GM10248 (cell line): Measurements from ENCODE around the gene FGF14.

Experiments used
- CTCF ChIA-PET: fragments of 300-600 bp; sonication (Branson Sonifier 250); formaldehyde crosslinking; extraction: SDS; loops from one replicate; lab custom pipeline; 2021; ENCODE audit warnings: antibody characterized with exemption; lab: Yijun Ruan, JAX
- POLR2A ChIA-PET: fragments of 350-650 bp; sonication (Branson Sonifier 250); formaldehyde crosslinking; extraction: SDS; loops from one replicate; lab custom pipeline; 2020; ENCODE audit warnings: antibody characterized with exemption; lab: Yijun Ruan, JAX
- DNase-seq: peaks from one replicate; pipeline ENCODE4 v3.0.0; 2012; ENCODE audit errors: extremely low spot score
- TF ChIP-seq, protein P1 (sequence below): IDR thresholded peaks from 2 replicates; pipeline ENCODE4 v1.5.1; 2012; ENCODE audit warnings: mild to moderate bottlenecking, low read depth; ENCODE audit errors: extremely low read depth, missing control alignments, control extremely low read depth

FGF14 gene

DNA sequence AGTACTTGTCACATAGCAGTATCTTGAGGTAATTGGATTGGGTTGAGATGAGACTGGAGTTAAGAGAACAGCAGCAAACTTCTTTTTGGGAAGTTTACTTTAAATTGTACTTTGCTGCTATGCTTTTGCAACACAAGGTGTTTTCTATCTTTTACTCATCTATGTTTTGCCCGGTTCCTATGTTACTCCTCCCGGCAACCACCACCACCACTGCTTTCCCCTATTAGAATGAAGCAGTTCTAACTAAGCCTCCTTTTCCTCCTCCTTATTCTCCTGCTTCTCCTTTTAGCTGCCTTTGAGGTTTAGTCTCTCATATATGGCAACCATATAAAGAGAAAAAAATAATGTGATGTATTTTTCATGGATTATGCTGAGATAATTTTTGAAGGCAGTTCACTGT, 715.8 kb downstream of the FGF14 start:
- TF ChIP-seq, protein P1, sequence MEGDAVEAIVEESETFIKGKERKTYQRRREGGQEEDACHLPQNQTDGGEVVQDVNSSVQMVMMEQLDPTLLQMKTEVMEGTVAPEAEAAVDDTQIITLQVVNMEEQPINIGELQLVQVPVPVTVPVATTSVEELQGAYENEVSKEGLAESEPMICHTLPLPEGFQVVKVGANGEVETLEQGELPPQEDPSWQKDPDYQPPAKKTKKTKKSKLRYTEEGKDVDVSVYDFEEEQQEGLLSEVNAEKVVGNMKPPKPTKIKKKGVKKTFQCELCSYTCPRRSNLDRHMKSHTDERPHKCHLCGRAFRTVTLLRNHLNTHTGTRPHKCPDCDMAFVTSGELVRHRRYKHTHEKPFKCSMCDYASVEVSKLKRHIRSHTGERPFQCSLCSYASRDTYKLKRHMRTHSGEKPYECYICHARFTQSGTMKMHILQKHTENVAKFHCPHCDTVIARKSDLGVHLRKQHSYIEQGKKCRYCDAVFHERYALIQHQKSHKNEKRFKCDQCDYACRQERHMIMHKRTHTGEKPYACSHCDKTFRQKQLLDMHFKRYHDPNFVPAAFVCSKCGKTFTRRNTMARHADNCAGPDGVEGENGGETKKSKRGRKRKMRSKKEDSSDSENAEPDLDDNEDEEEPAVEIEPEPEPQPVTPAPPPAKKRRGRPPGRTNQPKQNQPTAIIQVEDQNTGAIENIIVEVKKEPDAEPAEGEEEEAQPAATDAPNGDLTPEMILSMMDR = no peak
- ChIA-PET CTCF (interaction anchor here (0.8 kb wide), 1 partner anchor 8 kb away, joined by 3 read pairs; no protein-coding TSS in a partner anchor), POLR2A (no interaction called here)
- no peak for DNase-seq

DNA sequence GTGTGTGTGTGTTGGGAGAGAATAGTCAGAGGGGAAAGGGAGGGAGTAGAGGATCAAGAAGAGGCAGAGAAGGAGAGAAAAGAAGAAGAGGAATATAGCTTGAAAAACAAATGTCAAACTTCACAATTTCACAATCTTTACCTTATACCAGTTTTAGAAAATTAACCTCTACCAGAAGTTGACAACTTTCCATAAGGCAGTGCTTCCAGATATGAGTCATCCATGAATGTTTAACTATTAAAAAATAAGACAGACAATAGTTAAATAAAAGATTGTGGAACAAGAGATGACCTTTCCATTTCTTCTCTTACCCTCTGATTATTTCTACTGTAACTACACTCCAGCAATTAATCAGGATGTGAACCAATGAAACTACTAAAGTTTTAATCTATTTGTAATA, 720.0 kb downstream of the FGF14 start:
- TF ChIP-seq, protein P1 = no peak
- CTCF ChIA-PET = no interaction called here

DNA sequence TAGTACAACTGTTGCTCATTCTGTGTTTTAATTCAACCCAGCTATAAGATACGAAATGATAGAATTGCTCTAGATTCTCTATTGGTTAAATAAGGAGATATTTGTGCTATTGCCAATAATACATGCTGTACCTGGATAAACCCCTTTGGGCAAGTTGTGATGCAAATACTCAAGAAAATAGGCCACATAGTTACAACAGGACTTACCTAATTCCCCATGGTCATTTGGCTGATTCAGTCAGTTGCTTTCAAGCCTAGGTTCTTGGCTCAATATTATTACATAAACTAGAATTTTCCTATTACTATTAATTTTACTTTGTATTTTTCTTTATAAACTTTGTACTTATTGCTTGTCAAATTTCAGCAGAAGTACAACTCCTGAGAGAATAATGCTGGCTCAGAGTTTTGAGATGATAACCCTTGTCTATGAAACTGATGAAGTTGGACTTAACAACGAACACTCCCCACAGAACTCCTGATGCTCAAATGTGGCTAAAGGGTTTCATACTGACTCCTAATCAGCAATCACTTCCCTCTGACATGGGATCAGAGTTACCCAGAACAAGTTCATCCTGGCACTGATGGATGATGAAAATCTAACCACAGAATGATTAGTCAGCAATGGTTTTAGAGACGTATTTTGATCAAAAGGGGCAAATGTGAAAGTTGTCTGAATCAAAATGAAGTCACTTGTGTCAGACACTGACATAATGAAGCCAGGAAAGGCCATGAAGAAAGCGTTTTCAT, 728.3 kb downstream of the FGF14 start:
- ChIA-PET CTCF (no interaction called here), POLR2A (no interaction called here)
- TF ChIP-seq, protein P1 = no peak
- no peak for DNase-seq

More for the DNA sequence above, 720.0 kb downstream of the FGF14 start:
- POLR2A ChIA-PET = no interaction called here
- no peak for DNase-seq

DNA sequence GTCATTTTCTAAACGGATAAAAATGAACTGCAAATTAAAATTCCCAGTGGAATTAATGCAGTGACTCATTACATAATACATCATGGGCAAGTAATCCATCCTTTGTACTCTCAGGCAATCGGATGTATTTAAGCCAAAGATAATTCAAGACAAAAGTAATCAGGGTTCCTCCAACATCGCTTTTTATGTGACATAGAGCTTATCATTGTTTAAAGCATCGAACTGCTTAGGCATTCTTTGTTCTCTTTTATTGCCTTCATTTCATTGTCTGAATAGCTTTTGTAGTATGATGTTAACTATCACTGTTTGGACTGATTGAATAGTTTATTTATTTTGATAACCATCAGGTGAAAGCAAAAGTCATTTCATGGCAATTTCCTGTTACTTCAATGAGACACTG, 740.0 kb downstream of the FGF14 start:
- no peak for DNase-seq
- POLR2A ChIA-PET = no interaction called here
- TF ChIP-seq, protein P1 = no peak
- CTCF ChIA-PET = no interaction called here
